ENCODE measurements around the gene DDX59. TPM values are rescaled to one million over a fixed set of nuclear protein-coding genes. Genes with fewer than 3 reads are reported as not detected.
A peak's percentile ranks its signal among the peaks of the same experiment; 100 is the strongest.

The DDX59 gene
- total RNA-seq (2022) (15.1 and 19.3 TPM in 2 replicates), Bru-seq, nascent RNA (percentile 65 among the genes with signal in this experiment), BruChase-seq, experiment 1, labeled RNA remaining after a 6-hour chase (percentile 58 among the genes with signal in this experiment), BruChase-seq, experiment 2, labeled RNA remaining after a 2-hour chase (percentile 60 among the genes with signal in this experiment)
- long read RNA-seq, transcript DDX59-201 (8 exons, 2,289 nt) = major isoform, 8 of 9 reads
- long read RNA-seq, partial matches to known transcripts = 1 of 9 reads
- long read RNA-seq, other reads (novel, unspliced or antisense) = 0 of 9 reads

- no peak for TF ChIP-seq CTCF (IDR thresholded peaks at IDR 0.05; ENCODE audit: unreplicated experiment)
- CTCF ChIA-PET = interaction anchor here (0.5 to 2.3 kb wide), 15 partner anchors 8 to 1078 kb away, joined by 3 to 24 read pairs (median 5); partner anchors contain the start of gene CAMSAP2
- Mint-ChIP-seq H3K27ac (ENCODE audit: unreplicated experiment) (peak within 1 kb of the TSS; percentile 97), H3K4me3 (ENCODE audit: low read depth, unreplicated experiment) (peak within 1 kb of the TSS; percentile 95), H3K27me3 (ENCODE audit: unreplicated experiment) (no peaks in the 10 kb centered on the region), H3K9me3 (ENCODE audit: low read depth, unreplicated experiment) (no peaks in the 10 kb centered on the region), H3K4me1 (ENCODE audit: low read depth, unreplicated experiment) (peaks cover 22% of the 10 kb centered on the region), H3K36me3 (ENCODE audit: insufficient read depth, unreplicated experiment) (peaks cover 34% of the 10 kb centered on the region)
- DNase-seq = peak; percentile 98
- BruUV-seq (replicated peaks) = no TSS peak
- intact Hi-C loops (cut with micrococcal nuclease; ENCODE audit: unreplicated experiment) = loop anchor here (5.0 kb wide), 2 partner anchors 47 to 73 kb away; partner anchors contain the start of gene KIF14
Observed at GRCh38 chr1:200669314-200670241, at the start of gene DDX59. TSS of gene DDX59 (minus strand) at chr1:200669907. CDS start at chr1:200666740, 3,167 bp downstream.

- no peak for DNase-seq
- Mint-ChIP-seq H3K36me3 (ENCODE audit: insufficient read depth, unreplicated experiment) (no peaks in the 10 kb centered on the region), H3K9me3 (ENCODE audit: low read depth, unreplicated experiment) (peaks cover 2% of the 10 kb centered on the region), H3K27ac (ENCODE audit: unreplicated experiment) (no peak overlapping the region), H3K27me3 (ENCODE audit: unreplicated experiment) (peaks cover 11% of the 10 kb centered on the region), H3K4me1 (ENCODE audit: low read depth, unreplicated experiment) (no peaks in the 10 kb centered on the region), H3K4me3 (ENCODE audit: low read depth, unreplicated experiment) (no peak overlapping the region)
- no TSS peak for BruUV-seq (replicated peaks)
- intact Hi-C loops (cut with micrococcal nuclease; ENCODE audit: unreplicated experiment) = no loop called here
- CTCF ChIA-PET = no interaction called here
- TF ChIP-seq CTCF (IDR thresholded peaks at IDR 0.05; ENCODE audit: unreplicated experiment) = no peak
Observed at GRCh38 chr1:200714504-200715187, 44.9 kb upstream of the DDX59 start.

GRCh38 chr1:200710166-200710565 lies 40.5 kb upstream of the DDX59 start:
- intact Hi-C loops (cut with micrococcal nuclease; ENCODE audit: unreplicated experiment) = no loop called here
- no peak overlapping the region for H3K4me3 Mint-ChIP-seq (ENCODE audit: low read depth, unreplicated experiment)
- H3K27ac Mint-ChIP-seq (ENCODE audit: unreplicated experiment) = no peak overlapping the region
- H3K4me1 Mint-ChIP-seq (ENCODE audit: low read depth, unreplicated experiment) = no peaks in the 10 kb centered on the region
- TF ChIP-seq CTCF (IDR thresholded peaks at IDR 0.05; ENCODE audit: unreplicated experiment) = no peak
- peaks cover 2% of the 10 kb centered on the region for H3K9me3 Mint-ChIP-seq (ENCODE audit: low read depth, unreplicated experiment)
- CTCF ChIA-PET = no interaction called here
- BruUV-seq (replicated peaks) = no TSS peak
- no peaks in the 10 kb centered on the region for H3K36me3 Mint-ChIP-seq (ENCODE audit: insufficient read depth, unreplicated experiment)
- H3K27me3 Mint-ChIP-seq (ENCODE audit: unreplicated experiment) = peaks cover 1% of the 10 kb centered on the region
- DNase-seq = no peak

GRCh38 chr1:200708769-200709168 lies 39.1 kb upstream of the DDX59 start:
- Mint-ChIP-seq H3K36me3 (ENCODE audit: insufficient read depth, unreplicated experiment) (no peaks in the 10 kb centered on the region), H3K4me3 (ENCODE audit: low read depth, unreplicated experiment) (no peak overlapping the region), H3K9me3 (ENCODE audit: low read depth, unreplicated experiment) (peaks cover 2% of the 10 kb centered on the region), H3K27ac (ENCODE audit: unreplicated experiment) (no peak overlapping the region), H3K4me1 (ENCODE audit: low read depth, unreplicated experiment) (no peaks in the 10 kb centered on the region), H3K27me3 (ENCODE audit: unreplicated experiment) (no peaks in the 10 kb centered on the region)
- intact Hi-C loops (cut with micrococcal nuclease; ENCODE audit: unreplicated experiment) = no loop called here
- DNase-seq = no peak
- no TSS peak for BruUV-seq (replicated peaks)
- TF ChIP-seq CTCF (IDR thresholded peaks at IDR 0.05; ENCODE audit: unreplicated experiment) = no peak
- CTCF ChIA-PET = no interaction called here
